ENCODE data around the gene SPARCL1.
"Not testable (repeated sequence)": the region's sequence is repeated elsewhere in the genome, so short reads cannot be mapped to it uniquely, and the experiment has no call there.

SPARCL1 gene

DNA sequence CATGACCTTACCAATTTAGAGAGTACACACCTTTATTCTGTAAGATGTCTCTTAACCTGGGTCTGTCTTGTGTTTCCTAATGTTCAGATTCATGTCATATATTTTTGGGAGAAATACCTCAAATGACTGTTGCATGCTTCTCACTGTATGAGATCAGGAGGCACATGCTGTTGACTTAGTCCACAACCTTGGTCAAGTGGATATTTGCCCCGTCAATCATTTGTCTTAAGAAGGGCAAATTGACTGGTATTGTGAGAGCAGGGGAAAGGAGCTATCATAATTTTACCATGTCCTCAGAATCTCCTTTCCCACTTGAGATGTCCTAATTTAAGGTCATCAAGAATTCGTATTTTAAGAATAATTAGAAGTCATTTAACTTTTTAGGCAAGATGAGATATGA lies 95.8 kb downstream of the SPARCL1 start:
- DNase-seq, result no peak

GRCh38 chr4:87430038-87430437 lies 99.1 kb downstream of the SPARCL1 start:
- DNase-seq, result no peak

DNA sequence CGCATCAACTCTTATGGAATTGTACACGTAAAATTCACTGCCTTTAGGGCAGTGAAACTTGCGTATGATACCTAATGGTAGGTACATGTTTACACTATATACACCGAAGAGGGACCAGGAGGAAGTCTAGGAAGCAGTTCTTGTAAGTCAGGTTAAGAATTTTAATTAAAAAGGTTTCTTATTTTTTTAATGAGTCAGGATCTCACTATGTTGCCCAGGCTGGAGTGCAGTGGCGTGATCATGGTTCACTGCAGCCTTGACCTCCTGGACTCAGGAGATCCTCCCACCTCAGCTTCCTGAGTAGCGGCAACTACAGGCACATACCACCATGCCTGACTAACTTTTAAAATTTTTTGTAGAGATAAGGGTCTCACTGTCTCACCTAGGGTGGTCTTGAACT lies 100.2 kb downstream of the SPARCL1 start:
- no peak for DNase-seq

DNA sequence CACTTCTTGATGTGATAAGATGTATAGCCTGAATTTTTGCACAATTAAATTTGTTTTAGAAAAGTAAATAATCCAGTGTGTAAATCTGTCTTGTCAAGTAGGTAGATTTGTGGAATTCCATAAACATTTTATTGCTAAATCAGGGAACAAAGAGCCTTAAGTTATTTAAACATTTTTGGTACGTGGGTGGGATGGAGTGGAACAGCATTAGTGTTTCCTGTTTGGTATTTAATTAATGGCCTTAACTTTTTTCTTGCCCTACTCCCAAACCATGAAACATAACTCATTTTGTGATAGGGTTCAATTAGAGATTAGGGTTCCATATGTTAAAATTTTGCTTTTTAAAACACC lies 101.7 kb downstream of the SPARCL1 start:
- no peak for DNase-seq

- DNase-seq, result no peak
These were observed 102.2 kb downstream of the SPARCL1 start for GRCh38 chr4:87426865-87427517.

DNA sequence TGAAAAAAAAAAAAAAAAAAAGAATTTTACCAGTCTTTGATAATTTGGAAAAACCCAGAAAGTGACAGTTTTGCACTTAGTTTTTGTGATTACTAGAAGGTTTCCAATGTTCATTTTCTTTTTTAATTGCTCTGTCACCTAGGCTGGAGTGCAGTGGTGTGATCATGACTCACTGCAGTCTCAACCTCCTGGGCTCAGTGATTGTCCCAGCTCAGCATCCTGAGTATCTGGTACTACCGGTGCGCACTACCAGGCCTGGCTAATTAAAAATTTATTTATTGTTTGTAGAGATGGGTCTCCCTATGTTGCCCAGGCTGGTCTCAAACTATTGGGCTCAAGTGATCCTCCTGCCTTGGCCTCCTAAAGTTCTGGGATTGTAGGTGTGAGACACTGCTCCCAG lies 103.5 kb downstream of the SPARCL1 start:
- DNase-seq, result no peak

DNA sequence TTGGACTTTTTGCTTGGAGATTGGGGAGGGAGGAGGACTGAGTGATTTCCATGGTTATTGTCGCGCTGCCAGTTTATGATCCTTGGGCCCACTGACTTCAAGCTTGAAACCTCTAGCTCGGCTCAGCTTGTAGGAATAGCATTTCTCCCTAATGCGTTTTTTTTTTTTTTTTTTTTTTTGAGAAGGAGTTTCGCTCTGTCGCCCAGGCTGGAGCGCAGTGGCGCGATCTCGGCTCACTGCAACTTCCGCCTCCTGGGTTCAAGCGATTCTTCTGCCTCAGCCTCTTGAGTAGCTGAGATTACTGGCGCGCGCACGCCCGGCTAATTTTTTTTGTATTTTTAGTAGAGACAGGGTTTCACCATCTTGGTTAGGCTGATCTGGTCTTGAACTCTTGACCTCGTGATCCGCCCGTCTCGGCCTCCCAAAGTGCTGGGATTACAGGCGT lies 105.1 kb downstream of the SPARCL1 start:
- not testable (repeated sequence) for DNase-seq
